HepG2 (cell line): ENCODE results near the gene TTC39B. TPM values are rescaled to one million over a fixed set of nuclear protein-coding genes. Genes with fewer than 3 reads are reported as not detected.

Experiments used
- ARID5B ChIP-seq: IDR thresholded peaks from 2 replicates; pipeline ENCODE4 v1.4.0; 2020; ENCODE audit warnings: mild to moderate bottlenecking, missing genetic modification reagents
- PAWR ChIP-seq: sonication (generic); formaldehyde crosslinking; IDR thresholded peaks from 2 replicates; pipeline ENCODE4 v1.4.0; 2020; ENCODE audit warnings: missing genetic modification reagents, mild to moderate bottlenecking, borderline replicate concordance
- SRY ChIP-seq: sonication (generic); formaldehyde crosslinking; IDR thresholded peaks from 2 replicates; pipeline ENCODE4 v1.8.0; 2022; ENCODE audit warnings: mild to moderate bottlenecking, missing genetic modification reagents
- YEATS2 ChIP-seq: sonication (generic); formaldehyde crosslinking; IDR thresholded peaks from 2 replicates; pipeline ENCODE4 v1.4.0; 2020; ENCODE audit warnings: missing genetic modification reagents, borderline replicate concordance
- ZNF343 ChIP-seq: sonication (generic); formaldehyde crosslinking; IDR thresholded peaks from 2 replicates; pipeline ENCODE4 v1.4.0; 2020; ENCODE audit warnings: mild to moderate bottlenecking, missing genetic modification reagents
- ZNF570 ChIP-seq: sonication (generic); formaldehyde crosslinking; IDR thresholded peaks from 2 replicates; pipeline ENCODE4 v1.4.0; 2020; ENCODE audit warnings: mild to moderate bottlenecking, missing genetic modification reagents, borderline replicate concordance
- ZNF773 ChIP-seq: sonication (generic); formaldehyde crosslinking; IDR thresholded peaks from 2 replicates; pipeline ENCODE4 v1.4.0; 2020; ENCODE audit warnings: missing genetic modification reagents, borderline replicate concordance
- ZSCAN21 ChIP-seq: sonication (generic); formaldehyde crosslinking; IDR thresholded peaks from 2 replicates; pipeline ENCODE4 v1.8.0; 2022; ENCODE audit warnings: mild to moderate bottlenecking, missing genetic modification reagents, moderate library complexity, borderline replicate concordance
- polyA plus RNA-seq, 8 experiments: library from polyadenylated mRNA; depleted of rRNA in 3 of 8; stranded (reverse) in 7 of 8; unstranded in 1 of 8; fragments of >200 nt; fragmentation: Illumina TruSeq in 4 of 8; extraction: Trizol in 4 of 8; gene quantifications; 2 replicates each; pipeline versions ENCODE4 v1.2.1 to v1.2.3, GENCODE V29; 2011 to 2016; ENCODE audit warnings: low read depth in 4 of 8, missing spikeins in 1 of 8, mixed read lengths in 1 of 8; ENCODE audit not compliant: insufficient read depth in 1 of 8
- total RNA-seq, 5 experiments: library from RNA; depleted of rRNA; stranded (reverse); fragments of >200 nt; fragmentation: Illumina TruSeq; extraction: Trizol; gene quantifications; 2 replicates each; pipeline ENCODE4 v1.2.3, GENCODE V29; 2016; ENCODE audit warnings: low read depth in 1 of 5
- TF ChIP-seq, protein P1 (sequence below): sonication (generic); formaldehyde crosslinking; IDR thresholded peaks from 2 replicates; pipeline ENCODE4 v1.5.0; 2020; ENCODE audit warnings: mild to moderate bottlenecking, missing genetic modification reagents, moderate library complexity

Gene TTC39B
- total and polyA plus RNA-seq, 2 of the 13 experiments (the other 11 are each of a cell fraction or from before 2014, with no cell fraction given): 14.3 to 19.4 TPM

- TF ChIP-seq ARID5B (CRISPR knock-in tag) (peak; percentile 14; the same call in 1 of the 2 replicates), PAWR (0 out of 2 replicates have a peak, but pooled peaks have one; percentile 39), SRY (CRISPR knock-in tag) (peak; percentile 36; the same call in 1 of the 2 replicates), ZNF570 (CRISPR knock-in tag) (no peak), ZNF773 (CRISPR knock-in tag) (no peak), ZNF343 (peak; percentile 30; the same call in 1 of the 2 replicates), YEATS2 (CRISPR knock-in tag) (peak; percentile 34; the same call in 1 of the 2 replicates), ZSCAN21 (CRISPR knock-in tag) (peak; percentile 62; the same call in 1 of the 2 replicates)
- TF ChIP-seq, protein P1, sequence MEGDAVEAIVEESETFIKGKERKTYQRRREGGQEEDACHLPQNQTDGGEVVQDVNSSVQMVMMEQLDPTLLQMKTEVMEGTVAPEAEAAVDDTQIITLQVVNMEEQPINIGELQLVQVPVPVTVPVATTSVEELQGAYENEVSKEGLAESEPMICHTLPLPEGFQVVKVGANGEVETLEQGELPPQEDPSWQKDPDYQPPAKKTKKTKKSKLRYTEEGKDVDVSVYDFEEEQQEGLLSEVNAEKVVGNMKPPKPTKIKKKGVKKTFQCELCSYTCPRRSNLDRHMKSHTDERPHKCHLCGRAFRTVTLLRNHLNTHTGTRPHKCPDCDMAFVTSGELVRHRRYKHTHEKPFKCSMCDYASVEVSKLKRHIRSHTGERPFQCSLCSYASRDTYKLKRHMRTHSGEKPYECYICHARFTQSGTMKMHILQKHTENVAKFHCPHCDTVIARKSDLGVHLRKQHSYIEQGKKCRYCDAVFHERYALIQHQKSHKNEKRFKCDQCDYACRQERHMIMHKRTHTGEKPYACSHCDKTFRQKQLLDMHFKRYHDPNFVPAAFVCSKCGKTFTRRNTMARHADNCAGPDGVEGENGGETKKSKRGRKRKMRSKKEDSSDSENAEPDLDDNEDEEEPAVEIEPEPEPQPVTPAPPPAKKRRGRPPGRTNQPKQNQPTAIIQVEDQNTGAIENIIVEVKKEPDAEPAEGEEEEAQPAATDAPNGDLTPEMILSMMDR (CRISPR knock-in tag): peak; percentile 50
- TF ChIP-seq, all 625 proteins: peak for 195
Observed at GRCh38 chr9:15306757-15307522, at the start of gene TTC39B (continued).
